HG02571 (cell line): Measurements from ENCODE around the gene LRRC7.
"Not testable (repeated sequence)": the region's sequence is repeated elsewhere in the genome, so short reads cannot be mapped to it uniquely, and the experiment has no call there.

Experiments used
- ATAC-seq: cut with Tn5 transposase; IDR thresholded peaks from one replicate; pipeline ENCODE4 v1.9.1; 2021; ENCODE audit warnings: mild to moderate bottlenecking, moderate library complexity; ENCODE audit not compliant: unreplicated experiment

The LRRC7 gene

DNA sequence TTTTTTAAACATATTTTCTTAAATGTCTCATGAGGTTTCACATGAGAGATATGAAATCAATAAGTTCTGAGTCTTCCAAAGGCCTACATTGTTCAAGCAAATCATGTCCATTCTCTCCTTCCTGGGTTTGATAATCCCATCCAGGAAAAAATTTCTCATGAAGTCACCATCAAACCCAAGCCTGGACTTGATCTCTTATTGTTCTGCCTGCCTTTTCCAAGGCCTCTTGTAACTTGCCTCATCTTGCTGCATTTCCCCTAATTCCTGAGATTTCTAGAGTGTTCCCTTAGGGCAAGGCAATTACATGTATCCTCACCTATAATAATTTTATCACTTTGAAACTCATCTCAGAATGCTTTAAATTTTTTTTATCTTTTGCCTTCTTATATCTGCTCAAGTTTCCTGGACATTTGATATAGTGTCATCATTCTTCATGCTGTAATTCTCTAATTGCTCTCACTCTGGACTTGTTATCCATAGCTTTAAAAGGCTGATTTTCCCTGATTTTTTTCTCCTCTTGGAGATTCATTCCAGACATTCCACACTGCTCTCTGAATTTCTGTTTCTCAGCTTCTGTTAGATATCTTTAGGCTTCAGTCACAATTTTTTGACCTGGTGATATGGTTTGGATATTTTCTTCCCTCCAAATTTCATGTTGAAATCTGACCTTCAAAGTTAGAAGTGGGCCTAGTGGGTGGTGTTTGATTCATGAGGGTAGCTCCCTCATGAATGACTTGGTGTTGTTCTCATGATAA, 126.4 kb downstream of the LRRC7 start:
- no peak for ATAC-seq

DNA sequence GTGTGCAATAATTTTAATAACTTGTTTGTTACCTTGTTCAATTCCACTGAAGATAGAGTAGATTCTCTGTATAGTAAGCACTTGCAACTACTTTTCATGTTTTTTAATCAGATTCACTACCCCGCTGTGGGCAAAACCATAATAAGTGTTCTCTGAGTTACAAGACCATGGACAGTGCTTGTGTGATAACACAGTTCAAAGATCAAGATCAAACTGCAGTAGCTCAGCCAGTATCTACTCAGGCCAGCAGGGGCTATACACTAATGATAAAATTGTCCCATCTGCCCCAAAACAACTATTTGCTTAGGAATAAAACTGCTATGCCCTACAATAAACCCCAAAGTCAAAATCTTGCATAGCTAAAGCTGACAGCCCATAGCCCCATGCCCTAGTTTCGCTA, 129.6 kb downstream of the LRRC7 start:
- ATAC-seq: no peak

DNA sequence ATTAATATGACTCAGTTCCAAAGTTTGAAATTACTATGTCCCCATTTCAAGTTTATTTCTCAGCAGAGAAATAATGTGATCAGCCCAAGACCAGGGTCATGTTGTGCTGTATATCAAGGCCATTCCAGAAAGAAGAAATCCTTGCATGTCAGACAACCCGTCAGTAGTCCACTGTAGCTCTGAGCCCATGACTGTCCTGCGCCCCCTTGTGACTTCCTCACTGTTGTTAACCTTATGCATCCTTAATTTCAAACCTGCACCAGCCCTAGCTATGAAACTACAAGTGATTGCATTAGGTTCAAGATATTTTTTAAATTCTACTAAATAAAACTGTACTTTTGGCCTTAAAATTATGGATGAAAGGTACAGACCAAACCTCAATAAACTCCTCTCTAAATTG, 133.0 kb downstream of the LRRC7 start:
- ATAC-seq: no peak

DNA sequence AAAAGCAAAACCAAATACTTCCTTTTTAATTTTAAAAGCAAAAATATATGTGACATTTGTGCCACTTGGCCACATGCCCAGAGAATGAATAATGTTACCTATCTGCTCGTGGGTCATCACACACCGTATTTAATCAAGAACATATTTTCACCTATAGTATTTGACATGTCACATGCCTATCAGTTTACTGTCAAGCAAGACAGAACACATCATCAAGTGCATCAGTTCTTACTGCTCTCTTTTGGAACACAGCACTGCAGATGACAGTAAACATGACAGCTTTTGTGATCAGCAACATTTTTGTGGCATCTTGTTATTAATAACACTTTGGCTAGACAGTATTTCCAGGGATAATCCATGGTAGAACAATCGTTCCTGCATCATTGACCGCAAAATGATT, 134.4 kb downstream of the LRRC7 start:
- ATAC-seq: no peak

DNA sequence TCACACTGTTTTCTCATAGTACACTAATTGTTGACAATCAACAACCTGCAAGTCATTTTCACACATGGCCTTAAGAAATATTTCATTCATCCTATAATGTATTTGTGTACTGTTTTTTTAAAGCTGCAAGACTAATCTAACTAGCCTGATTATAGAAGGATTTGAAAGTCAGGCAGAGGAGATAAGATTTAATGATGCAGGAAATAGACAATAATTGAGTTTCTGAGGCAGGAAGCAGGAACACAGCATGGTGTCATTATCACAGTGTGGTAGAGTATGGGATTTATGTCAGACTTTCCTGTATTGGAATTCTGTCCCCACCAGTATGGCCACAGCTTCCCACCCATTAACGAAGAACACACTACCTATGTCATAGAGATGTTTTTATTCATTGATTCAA, 138.8 kb downstream of the LRRC7 start:
- no peak for ATAC-seq

DNA sequence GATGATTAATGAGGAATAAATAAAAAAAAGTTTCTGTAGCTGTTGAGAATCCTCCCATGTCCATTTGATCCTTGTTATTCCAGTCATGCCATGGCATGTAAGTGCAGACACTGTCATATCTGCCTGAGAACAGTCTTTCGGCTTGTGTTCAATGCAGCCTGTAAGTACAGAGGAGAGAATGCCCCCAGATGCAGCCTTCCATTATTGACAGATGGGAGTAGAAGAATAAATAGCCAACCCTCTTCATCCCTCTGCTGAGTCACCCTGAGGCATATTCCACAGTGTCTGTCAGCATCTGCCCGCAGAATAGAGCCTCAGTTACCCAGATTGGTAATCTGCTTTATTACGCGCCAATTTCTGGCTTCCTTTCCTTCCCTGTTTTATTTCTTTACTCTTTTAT, 139.4 kb downstream of the LRRC7 start:
- ATAC-seq: no peak

DNA sequence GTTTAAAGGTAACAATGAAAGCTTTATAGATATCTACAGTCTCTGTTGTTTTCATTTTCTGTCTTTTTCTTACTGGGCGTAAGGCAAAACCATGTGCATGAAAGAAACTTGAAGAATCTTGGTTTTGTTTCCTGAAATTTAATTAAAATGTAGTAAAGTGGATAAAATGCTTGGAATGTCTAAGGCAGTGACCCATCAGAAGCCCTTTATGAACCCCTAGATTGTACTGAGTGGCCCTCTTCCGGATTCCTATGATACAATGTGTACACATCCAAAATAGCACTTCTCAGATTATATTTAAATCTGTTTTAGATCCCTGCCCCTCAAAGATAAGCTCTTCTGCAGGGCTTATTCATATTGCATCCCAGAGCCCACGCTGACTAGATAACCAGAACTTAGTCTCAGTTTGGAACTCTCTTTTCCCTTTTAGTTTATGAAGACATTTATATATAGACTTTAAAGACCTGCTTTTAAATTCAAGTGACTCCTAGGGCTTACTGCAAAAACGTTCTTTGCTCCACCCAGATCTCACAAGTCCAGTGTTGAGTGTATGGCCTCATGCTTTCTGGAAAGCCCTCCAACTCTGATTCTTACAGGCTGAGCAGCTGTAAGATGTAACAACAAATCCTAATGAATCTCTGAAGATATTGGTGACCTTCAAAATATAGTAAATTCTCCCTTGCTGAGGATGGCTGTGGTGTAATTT, 142.9 kb downstream of the LRRC7 start:
- ATAC-seq: no peak

DNA sequence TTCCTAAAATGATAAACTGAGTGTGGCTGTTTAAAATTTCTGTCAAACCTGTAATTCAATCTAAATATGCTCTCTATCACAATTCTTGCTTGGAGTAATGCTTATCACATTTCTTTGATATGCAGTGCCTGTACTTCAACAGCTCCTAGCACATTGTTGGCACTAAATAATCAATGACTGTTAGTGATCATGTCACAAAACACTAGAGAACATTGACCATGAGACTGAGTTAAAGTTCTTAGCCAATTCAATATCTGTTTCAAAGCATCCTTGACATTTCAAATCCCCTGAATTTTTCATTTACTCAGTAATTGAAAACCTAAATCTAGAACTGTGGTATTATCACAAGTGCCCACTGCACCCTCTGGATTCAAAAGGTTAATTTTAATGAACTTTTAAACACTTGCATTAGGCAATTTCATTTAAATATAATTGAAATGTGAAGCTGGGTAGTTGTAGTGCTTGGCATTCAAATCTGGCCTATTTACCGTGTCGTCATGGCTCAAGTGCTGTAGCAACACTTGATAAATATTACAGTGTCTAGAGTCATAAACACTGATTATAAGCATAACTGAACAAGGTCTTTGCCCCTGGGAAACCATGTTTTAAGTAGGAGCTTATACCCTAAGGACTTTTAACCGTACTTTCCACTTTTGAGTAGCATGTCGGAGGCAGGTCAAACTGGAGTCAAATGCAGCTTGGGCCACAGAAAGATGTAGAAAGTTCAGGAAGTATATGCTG, 143.6 kb downstream of the LRRC7 start:
- ATAC-seq: no peak

DNA sequence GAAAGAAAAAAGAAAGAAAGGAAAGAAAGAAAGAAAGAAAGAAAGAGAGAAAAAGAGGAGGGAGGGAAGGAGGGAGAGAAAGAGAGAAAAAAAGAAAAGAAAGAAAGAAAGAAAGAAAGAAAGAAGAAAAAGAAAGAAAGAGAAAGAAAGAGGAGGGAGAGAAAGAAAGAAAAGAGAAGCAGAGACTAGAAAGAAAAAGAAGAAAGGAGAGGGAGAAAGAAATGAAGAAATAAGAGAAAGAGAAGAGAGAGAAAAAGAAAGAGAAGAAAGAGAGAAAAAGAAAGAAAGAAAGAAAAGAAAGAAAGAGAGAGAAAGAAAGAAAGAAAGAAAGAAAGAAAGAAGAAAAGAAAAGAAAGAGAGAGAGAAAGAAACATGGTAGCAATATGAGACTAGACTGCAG, 150.1 kb downstream of the LRRC7 start:
- not testable (repeated sequence) for ATAC-seq

DNA sequence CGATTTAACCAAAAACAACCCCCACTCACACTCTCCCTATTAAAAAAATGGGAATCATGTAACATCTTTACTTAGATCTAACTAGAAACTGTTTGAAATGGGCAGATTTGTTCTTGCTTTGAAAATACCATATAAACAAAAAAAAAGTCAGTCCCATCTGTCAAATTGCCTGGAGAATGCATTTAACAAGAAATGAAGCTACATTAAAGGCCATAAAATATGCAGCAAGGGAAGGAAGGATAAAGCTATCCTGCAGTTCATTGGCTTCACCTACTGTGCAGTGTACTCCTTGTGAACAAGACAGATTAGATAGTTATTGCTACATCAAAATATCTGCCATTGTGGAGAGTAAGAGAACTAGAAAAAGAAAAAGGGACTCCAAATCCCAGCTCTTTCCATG, 160.5 kb downstream of the LRRC7 start:
- no peak for ATAC-seq

DNA sequence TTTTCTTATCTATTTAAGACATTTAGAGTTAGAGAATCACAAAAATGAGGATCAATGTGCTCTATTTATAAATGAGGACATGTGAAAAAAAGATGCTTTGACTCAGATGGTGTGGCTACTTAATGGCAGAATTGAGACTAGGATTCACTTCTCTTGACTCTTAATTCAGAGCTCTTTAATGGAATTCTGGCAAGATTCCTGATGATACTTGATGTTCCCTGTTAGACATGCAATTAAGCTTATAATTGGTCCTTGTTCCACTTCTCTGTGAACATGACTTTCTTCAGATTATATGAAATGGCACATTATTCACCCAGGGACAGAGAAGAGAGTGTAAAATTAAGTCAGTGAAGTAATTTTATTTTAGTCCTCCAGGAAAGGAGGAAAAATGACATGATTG, 165.3 kb downstream of the LRRC7 start:
- no peak for ATAC-seq

DNA sequence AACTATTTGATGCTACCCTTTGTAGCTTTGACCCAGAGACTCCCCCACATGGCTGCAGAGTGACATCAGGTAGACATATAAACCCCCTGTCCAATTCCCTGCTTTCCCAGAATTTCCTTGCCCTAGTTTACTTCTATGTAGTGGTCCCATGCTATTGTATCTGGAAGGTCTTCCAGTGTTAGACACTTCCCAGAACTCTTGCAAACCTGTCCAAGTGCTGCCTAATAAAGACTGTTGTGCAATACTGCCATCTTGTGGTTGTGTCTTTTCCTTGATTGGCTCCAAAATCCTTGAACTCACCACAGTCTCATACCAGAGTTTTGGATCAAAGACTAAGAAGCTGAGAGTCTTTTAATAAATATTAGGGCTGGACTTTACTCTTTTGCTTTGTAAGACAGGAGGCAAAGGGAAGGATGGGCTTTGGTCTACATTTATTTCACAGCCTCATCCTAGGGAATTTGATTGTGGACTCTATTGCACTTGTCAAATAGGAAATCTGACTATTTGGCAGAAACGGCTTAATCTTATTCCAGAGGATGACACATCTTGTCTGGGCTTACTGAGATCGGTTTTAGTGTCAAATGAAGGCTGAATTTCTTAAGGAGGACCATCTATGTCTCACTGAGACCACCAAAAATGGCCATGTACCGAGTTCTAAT, 169.9 kb downstream of the LRRC7 start:
- ATAC-seq: peak; percentile 83

DNA sequence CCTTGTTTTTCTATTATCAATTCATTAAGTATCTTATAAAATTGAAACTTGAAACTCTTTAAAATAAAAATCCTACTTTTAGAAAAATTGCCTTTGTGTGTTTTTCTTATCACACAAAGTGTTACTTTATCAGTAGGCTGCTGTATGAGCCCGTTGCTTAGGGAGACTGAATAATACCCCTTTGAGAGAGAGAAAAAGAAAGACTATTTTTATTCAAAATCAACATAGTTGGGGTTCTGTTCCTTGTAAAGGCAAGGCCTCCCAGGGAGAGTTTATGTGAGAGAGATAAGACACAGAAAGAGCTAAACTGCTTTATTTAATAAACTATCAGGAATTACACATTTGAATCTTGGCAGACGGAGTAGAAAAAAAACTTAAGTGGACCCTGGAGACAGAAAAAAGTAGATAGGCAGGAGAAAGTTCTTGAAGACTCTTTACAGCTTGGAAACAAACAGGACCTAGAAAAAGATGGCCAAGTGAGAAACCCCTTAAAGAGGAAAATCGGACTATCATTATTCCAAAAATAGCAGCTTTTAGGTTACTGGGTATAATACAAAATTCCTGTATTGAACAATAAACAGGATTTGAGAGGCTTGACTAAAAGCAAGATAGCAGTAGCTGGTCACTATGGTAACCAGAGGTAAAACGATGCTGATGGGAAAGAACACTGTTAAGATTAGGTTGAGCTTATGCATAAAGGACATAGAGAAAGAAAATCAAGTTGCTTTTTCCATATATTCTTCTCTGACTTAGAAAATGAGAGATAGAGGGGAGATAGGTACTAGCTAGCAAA, 170.9 kb downstream of the LRRC7 start:
- ATAC-seq: no peak

DNA sequence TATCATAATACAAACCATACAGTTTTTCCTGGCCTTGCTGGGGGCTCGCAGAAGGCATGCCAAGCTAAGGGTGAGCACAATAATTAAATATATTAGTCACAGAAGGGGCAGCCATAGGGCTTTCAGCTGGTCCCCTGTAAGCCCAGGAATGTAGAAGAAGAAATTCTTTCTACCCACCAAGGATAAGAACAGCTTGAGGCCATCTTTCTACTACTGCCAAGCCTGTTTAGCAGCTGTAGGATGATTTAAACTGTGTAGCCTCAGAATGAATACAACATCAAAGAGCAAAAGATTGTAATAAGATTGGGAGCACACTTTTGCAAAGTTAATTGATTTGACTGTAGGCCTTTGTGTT, 171.5 kb downstream of the LRRC7 start:
- ATAC-seq: no peak

DNA sequence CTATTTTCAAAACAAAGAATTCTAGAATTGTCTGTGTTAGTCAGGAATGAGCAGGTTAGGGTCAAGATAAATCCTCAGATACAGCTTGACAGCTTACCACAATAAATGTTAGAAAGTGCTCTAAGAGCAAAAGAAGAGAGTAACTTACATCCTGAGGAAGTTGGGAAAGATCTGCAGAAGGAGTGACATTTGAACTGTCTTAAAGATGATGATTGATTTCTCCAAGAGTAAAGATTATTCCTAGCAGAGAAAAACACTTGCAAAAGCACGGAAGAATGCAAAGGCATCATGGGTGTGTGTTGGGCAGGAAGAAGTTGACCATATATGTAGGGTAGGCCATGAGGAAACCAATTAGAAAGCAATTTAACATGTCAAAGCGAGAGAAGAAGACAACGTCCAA, 175.4 kb downstream of the LRRC7 start:
- no peak for ATAC-seq

DNA sequence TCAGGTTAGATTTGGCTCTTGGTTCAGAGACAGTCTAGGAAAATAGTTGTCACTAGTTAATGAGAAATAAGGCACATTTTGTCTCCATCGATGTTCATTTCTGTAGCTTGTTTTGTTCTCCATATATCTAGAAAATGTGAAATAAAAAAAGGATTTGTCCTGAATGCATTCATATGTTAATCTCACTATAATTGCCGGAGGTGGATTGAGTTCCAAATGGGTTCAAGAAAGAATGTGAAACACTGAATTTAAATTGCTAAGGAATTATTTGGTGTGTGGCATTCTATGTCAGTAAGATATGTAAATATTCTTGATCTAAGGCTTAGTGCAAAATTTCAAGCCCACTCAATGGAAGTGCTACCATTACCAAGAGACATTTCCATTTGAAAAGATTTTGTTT, 176.7 kb downstream of the LRRC7 start:
- ATAC-seq: no peak

DNA sequence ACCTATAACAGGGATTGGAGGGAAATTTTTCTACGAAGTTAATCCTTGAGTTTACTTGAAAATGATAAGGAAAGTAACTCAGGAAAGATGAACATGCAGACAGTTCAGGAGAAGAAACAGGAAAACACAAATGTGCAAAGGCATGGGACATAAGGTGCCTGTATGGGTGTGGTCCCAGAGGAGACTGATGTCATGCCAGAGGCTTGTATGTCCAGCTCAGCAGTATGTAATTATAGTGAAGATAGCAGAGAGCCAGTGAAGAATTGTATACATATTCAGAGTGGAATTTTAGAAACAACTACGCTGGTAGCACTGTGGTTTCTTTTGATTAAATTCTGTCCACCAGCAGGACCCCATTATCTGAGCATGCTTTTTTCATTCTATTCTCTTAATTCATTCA, 179.5 kb downstream of the LRRC7 start:
- ATAC-seq: no peak

DNA sequence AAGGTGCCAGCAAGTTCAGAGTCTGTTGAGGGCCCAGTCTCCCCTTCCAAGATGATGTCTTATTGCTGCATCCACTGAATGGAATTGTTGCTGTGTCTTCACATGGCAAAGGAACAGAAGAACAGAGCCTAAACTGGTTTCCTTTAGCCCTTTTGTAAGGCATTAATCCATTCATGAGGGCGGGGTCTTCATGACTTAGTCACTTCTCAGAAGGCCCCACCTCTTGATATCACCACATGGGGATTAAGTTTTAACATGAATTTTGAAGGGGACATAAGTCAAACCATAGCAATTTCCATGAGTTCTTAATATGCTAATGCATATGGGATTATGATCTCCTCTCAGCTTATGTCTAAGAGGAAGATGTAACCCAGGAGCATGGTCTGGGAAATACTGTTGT, 182.9 kb downstream of the LRRC7 start:
- no peak for ATAC-seq

DNA sequence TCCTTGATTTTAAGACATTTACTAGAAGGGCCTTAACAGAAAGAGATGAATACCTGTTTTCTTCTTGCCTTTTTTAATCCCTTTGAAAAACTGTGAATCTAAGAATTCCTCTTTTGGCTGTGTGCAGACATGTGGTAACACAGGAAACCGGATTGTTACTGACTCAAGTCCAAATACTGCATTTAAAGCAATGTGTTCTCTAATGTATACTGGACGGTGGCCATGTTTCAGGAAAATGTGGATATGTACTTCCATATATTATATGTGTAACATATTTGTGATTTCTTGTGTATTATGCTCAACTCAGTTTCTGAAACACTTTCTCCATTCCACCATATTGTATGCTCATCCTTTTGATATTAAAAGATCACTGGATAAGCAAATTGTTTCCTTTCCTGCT, 185.1 kb downstream of the LRRC7 start:
- no peak for ATAC-seq

DNA sequence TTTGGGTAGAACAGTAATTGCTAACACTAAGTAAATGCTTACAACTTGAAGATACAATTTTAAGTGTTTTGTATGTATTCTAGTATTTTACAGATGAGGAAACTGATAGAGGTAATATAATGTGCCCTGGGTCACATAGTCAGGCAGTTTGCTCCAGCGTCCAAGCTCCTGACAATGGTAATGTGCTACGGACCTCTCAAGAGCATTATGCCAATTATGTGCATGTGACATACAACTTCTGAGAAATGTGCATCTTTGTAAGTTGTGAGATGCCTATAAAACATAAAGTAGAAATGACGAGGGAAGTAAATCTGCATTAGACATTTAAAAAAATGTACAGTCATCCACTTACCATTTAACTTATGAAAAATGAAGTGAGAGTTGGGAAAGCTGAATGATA, 186.8 kb downstream of the LRRC7 start:
- no peak for ATAC-seq

DNA sequence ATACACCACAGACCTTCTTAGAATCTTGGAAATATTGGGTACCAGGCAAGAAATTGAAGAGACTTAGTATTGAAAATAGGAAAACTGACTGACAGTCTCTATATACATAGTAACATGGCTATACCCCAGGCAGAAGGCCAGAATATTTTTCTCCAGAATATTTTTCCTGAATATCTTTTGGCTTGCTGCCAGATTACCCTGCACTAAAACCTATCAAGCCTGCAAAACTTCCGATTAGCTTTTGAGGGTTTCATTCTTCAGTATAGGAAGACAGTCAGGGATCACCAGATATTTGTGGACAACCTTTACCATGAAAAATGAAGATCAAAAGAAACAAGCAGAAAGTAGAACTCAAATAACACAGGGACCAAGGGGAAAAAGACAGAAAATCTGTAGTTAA, 187.9 kb downstream of the LRRC7 start:
- no peak for ATAC-seq
